ENCODE results near the gene FLT1.

Gene FLT1

DNA sequence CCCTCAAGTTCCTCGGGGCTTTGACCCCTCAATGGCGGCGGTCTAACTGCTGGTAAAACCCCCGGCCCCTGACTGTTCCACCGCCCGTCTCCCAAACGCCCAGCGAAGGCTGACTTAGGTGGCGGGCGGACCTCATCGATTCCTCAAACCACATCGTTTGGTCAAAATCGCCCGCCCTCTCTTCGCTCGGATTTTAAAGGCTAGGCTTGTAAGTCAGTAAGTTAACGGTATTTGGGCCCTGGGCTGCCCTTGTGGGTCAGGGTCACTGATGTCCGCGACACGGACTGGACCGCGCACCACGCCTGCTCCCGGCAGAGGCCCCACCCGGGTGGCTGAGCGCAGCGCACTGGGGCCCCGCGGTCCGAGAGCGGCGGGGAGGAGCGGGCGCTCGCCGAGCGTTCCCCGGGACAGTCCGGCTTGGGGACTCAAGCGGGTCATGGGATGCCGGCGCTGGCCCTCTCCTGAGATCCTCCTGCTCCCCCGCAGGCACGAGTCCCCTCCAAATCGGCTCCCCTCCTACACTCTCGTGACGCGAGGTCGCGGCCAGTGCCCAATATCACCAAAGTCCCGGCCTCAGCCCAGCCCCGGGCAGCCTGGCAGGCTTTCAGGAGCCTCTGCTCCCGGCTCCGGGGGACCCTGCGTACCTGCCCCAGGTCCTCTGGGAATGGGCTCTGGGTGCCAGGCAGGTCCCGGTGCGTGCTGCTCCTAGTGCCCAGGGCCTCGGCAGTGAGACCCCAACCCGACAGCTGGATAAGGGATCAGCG lies 1.0 kb downstream of the FLT1 start:
- no peaks in the 10 kb centered on the region for H3K4me1 ChIP-seq (ENCODE audit: control insufficient read depth, insufficient read depth, low read length)
- no peak overlapping the region for H3K4me3 ChIP-seq (ENCODE audit: low read length)
- no peak overlapping the region for H3K9ac ChIP-seq (ENCODE audit: low read length)
- no peaks in the 10 kb centered on the region for H3K36me3 ChIP-seq (ENCODE audit: control insufficient read depth, insufficient read depth, low read length)
- peaks cover 56% of the 10 kb centered on the region for H3K27me3 ChIP-seq (ENCODE audit: control insufficient read depth, insufficient read depth, low read length)
- no peaks in the 10 kb centered on the region for H3K9me3 ChIP-seq (ENCODE audit: control insufficient read depth, low read length)

DNA sequence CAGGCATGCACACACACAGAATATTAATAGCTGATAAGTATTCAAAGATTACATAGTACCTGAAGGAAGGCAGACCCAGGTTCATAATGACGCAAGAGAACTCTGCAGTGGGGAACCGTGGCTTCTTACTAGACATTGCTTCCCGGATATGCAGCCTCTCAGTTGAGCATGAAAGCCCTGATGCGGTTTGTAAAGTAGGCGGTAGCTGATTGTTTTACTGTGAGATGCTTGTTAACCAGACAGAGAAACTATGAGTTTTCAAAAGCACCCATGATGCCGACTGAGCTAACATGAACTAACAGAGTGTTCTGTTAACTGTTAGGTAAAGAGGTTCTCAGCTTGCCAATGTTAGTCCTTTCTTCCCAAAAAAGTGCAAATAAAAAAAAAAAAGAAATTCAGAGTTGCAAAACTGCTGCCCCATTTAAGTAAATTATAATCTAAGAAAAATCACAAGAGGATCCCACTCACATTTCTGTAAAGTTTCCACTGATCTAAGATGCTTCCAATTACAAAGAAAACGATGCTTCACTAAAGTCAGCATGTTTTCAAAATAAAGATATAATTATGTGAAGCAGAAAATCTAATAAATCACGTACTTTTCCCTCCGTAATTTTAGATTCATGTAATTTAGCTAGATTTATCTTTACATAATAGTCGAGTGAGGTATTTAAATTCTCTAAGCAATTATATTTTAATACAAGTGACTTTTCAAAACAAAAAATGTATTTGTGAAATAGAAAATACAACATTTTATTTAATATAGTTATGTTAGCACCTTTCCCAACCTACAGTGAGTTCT lies 2.2 kb downstream of the FLT1 start:
- no peaks in the 10 kb centered on the region for H3K36me3 ChIP-seq (ENCODE audit: control insufficient read depth, insufficient read depth, low read length)
- H3K4me3 ChIP-seq (ENCODE audit: low read length), result no peak overlapping the region
- H3K9me3 ChIP-seq (ENCODE audit: control insufficient read depth, low read length), result no peaks in the 10 kb centered on the region
- no peaks in the 10 kb centered on the region for H3K4me1 ChIP-seq (ENCODE audit: control insufficient read depth, insufficient read depth, low read length)
- peaks cover 65% of the 10 kb centered on the region for H3K27me3 ChIP-seq (ENCODE audit: control insufficient read depth, insufficient read depth, low read length)
- H3K9ac ChIP-seq (ENCODE audit: low read length), result no peak overlapping the region

DNA sequence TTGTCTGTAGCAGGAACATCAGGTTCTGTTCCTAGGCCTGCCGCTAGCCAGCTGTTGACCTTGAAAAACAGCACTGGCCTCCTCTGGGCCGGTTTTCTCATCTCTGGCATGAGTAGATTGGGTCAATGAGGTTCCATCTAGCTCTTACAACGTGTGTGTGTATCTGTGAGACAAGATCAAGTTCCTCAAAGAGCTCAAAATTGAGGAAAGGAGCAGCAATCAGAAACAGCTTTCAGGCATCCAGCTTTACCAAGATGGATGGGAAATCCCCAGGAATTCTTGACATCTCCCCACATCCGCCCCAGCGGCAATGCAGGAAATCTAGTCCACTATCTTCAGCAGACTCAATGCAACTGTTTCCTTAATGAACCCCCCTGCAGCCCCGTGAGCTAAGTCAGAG lies 4.9 kb downstream of the FLT1 start:
- Histone ChIP-seq H3K4me3 (ENCODE audit: low read length) (no peak overlapping the region), H3K9me3 (ENCODE audit: control insufficient read depth, low read length) (no peaks in the 10 kb centered on the region), H3K9ac (ENCODE audit: low read length) (no peak overlapping the region), H3K27me3 (ENCODE audit: control insufficient read depth, insufficient read depth, low read length) (peaks cover 52% of the 10 kb centered on the region), H3K36me3 (ENCODE audit: control insufficient read depth, insufficient read depth, low read length) (no peaks in the 10 kb centered on the region), H3K4me1 (ENCODE audit: control insufficient read depth, insufficient read depth, low read length) (no peaks in the 10 kb centered on the region)

DNA sequence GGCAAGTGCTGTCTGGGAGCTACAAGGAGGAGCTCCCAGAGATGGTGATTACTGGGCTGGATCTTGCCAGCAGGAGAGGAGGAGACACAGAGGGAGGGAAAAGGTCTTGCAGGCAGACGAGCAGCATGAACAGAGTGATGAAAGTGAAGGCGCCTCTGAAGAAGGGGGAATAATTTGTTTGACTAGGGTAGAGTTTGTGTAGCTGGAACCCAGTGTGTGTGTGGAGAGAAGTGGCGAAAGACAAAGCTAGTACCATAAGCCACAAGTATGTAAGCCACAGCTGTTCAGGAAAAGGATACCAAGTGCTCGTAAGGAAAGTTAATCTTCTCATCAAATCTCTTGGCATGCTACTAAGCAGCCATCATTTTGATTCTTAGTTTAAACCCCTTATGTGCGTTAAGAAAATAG lies 5.4 kb downstream of the FLT1 start:
- no peaks in the 10 kb centered on the region for H3K9me3 ChIP-seq (ENCODE audit: control insufficient read depth, low read length)
- no peak overlapping the region for H3K9ac ChIP-seq (ENCODE audit: low read length)
- no peaks in the 10 kb centered on the region for H3K36me3 ChIP-seq (ENCODE audit: control insufficient read depth, insufficient read depth, low read length)
- no peak overlapping the region for H3K4me3 ChIP-seq (ENCODE audit: low read length)
- peaks cover 46% of the 10 kb centered on the region for H3K27me3 ChIP-seq (ENCODE audit: control insufficient read depth, insufficient read depth, low read length)
- H3K4me1 ChIP-seq (ENCODE audit: control insufficient read depth, insufficient read depth, low read length), result no peaks in the 10 kb centered on the region

DNA sequence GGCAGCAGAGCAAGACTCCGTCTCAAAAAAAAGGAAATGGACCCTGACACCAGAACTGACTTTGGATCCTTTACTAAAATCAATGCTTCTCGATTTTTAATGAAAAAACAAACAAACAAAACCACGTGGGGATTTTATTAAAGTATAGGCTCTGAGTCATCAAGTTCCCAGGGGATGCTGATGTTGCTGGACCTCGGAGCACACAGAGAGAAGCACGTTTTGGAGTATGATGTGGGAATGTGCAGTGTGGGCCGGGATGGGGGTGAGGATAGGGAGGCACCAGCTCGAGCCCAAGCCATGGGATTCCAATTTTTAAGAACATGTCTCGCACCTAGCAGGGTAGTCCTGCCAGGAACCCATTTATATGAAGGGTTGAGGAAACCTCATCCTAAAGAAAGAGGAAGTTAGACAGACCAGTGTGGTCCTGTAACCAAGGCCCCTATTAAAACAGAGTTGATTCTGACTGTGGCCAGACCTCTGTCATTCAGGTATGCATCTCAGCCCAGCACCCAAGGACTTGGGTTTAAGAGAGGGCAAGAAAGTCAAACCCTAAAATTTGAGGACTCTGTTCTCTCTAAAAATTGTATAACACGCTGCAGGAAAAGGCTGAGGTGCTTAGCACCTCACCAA lies 6.4 kb downstream of the FLT1 start:
- Histone ChIP-seq H3K4me3 (ENCODE audit: low read length) (no peak overlapping the region), H3K4me1 (ENCODE audit: control insufficient read depth, insufficient read depth, low read length) (no peaks in the 10 kb centered on the region), H3K36me3 (ENCODE audit: control insufficient read depth, insufficient read depth, low read length) (no peaks in the 10 kb centered on the region), H3K9me3 (ENCODE audit: control insufficient read depth, low read length) (no peaks in the 10 kb centered on the region), H3K9ac (ENCODE audit: low read length) (no peak overlapping the region), H3K27me3 (ENCODE audit: control insufficient read depth, insufficient read depth, low read length) (peaks cover 36% of the 10 kb centered on the region)

DNA sequence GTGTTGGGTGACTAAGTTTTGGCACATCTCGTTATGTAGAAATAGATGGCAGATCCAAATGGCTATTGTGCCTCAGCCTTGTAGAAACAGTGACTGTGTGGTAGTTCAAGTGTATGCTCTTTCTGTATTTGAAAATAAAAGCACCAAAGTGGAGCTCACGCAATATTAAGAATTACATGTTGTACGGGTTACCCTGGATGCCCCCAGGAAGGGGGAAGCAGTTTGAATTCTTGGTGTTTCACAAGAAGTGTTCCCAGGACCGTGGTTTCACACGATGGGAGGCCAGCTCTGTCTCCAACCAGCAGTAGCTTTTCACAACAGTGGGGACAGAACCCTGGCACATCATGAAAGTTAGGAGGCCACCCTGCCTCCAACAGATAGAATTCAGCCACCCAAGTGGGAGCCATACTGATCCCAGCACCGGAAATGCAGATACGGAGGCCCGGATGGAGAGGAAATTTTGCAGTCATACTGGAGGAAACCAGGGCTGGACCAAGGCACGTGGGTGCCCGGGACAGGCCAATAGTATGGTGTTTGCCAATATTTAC lies 8.9 kb downstream of the FLT1 start:
- no peaks in the 10 kb centered on the region for H3K36me3 ChIP-seq (ENCODE audit: control insufficient read depth, insufficient read depth, low read length)
- no peak overlapping the region for H3K4me3 ChIP-seq (ENCODE audit: low read length)
- no peaks in the 10 kb centered on the region for H3K4me1 ChIP-seq (ENCODE audit: control insufficient read depth, insufficient read depth, low read length)
- no peak overlapping the region for H3K9ac ChIP-seq (ENCODE audit: low read length)
- H3K27me3 ChIP-seq (ENCODE audit: control insufficient read depth, insufficient read depth, low read length), result peaks cover 25% of the 10 kb centered on the region
- H3K9me3 ChIP-seq (ENCODE audit: control insufficient read depth, low read length), result no peaks in the 10 kb centered on the region

DNA sequence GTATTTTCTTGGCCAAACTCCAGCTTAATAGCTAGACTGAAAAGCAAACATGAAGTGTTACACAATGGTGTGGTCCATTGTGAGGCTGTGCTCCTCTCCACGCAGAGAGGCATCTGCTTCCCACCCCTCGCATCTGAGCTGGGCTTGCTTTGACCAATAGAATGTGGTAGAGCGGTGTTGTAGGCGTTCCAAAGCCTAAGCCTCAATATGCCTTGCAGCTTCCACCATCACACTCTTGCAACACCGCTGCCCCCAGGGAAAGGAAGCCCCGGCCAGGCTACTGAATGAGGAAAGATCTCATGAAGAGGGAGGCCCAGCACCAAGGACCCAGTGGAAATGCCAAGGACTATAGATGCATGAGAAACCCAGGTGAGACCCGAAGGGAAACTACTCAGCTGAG lies 9.4 kb downstream of the FLT1 start:
- Histone ChIP-seq H3K9me3 (ENCODE audit: control insufficient read depth, low read length) (no peaks in the 10 kb centered on the region), H3K9ac (ENCODE audit: low read length) (no peak overlapping the region), H3K4me3 (ENCODE audit: low read length) (no peak overlapping the region), H3K36me3 (ENCODE audit: control insufficient read depth, insufficient read depth, low read length) (no peaks in the 10 kb centered on the region), H3K4me1 (ENCODE audit: control insufficient read depth, insufficient read depth, low read length) (no peaks in the 10 kb centered on the region), H3K27me3 (ENCODE audit: control insufficient read depth, insufficient read depth, low read length) (peaks cover 25% of the 10 kb centered on the region)

DNA sequence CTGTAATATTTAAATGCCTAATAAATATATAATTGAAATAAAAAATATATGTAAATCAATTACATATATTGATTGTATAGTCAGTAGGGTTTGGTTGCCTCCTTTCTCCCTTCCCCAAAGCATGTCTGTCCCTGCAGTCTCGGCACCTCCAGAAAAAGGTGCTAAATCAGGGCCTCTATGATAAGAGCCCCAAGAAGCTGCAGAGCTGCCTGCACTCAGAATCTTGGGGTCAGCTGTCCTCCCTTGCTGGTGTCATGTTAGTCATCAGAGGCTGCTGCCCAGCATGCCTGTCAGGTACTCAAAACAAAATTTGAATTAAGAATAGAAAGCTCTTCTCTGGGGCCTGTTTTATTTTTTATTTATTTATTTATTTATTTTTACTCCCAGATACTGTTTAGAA lies 9.8 kb downstream of the FLT1 start:
- H3K9ac ChIP-seq (ENCODE audit: low read length), result no peak overlapping the region
- H3K27me3 ChIP-seq (ENCODE audit: control insufficient read depth, insufficient read depth, low read length), result peaks cover 21% of the 10 kb centered on the region
- H3K4me3 ChIP-seq (ENCODE audit: low read length), result no peak overlapping the region
- no peaks in the 10 kb centered on the region for H3K9me3 ChIP-seq (ENCODE audit: control insufficient read depth, low read length)
- H3K4me1 ChIP-seq (ENCODE audit: control insufficient read depth, insufficient read depth, low read length), result no peaks in the 10 kb centered on the region
- H3K36me3 ChIP-seq (ENCODE audit: control insufficient read depth, insufficient read depth, low read length), result no peaks in the 10 kb centered on the region

DNA sequence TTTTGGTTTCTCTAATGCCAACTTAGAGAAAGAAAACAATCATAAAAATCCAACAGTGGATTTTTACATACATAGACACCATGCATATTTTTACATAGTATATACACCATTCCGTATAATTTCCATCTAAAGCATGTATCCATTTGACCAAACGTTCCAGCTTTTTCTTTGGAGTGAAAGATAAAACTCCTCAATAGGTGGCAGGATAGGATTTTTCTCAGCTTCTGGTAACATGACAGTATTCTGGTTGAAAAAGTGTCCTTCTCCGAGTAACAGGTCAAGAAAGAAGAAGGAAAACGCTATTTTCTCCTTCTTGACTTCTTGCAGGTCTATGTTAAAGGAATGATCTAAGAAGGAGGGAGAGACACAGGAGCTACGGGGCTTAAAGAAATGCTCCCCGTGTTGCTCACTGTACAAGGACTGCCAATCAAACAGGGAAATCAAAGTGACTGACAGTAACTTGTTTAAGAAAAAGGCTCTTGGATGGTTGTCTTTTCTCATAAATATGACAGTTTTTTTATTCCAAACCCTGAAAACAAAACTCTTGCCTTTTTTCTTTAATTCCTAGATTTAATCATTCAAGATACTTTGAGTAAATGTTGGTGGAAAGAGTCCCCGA lies 11.5 kb downstream of the FLT1 start:
- no peaks in the 10 kb centered on the region for H3K36me3 ChIP-seq (ENCODE audit: control insufficient read depth, insufficient read depth, low read length)
- no peaks in the 10 kb centered on the region for H3K9me3 ChIP-seq (ENCODE audit: control insufficient read depth, low read length)
- peaks cover 9% of the 10 kb centered on the region for H3K27me3 ChIP-seq (ENCODE audit: control insufficient read depth, insufficient read depth, low read length)
- no peaks in the 10 kb centered on the region for H3K4me1 ChIP-seq (ENCODE audit: control insufficient read depth, insufficient read depth, low read length)
- no peak overlapping the region for H3K9ac ChIP-seq (ENCODE audit: low read length)
- H3K4me3 ChIP-seq (ENCODE audit: low read length), result no peak overlapping the region

DNA sequence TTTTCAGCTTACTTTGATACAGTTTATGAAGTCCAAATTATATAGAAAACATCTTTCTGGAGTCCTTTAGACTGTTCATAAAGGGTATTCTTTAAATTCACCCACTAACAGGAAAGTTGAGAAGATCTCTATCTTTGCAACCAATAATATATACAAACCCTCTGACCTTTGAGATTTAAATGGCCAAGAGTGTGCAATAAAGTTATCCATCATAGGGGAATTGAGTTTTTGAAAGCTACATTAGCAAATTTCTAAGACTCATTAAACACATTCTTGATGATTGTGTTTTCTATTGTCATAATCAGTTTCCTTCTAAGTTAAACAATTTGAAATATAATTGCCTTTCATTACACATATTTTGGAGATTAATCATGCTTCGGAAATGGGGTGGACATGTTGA lies 15.9 kb downstream of the FLT1 start:
- Histone ChIP-seq H3K9me3 (ENCODE audit: control insufficient read depth, low read length) (no peaks in the 10 kb centered on the region), H3K4me1 (ENCODE audit: control insufficient read depth, insufficient read depth, low read length) (peaks cover 9% of the 10 kb centered on the region), H3K4me3 (ENCODE audit: low read length) (no peak overlapping the region), H3K9ac (ENCODE audit: low read length) (no peak overlapping the region), H3K27me3 (ENCODE audit: control insufficient read depth, insufficient read depth, low read length) (no peaks in the 10 kb centered on the region), H3K36me3 (ENCODE audit: control insufficient read depth, insufficient read depth, low read length) (no peaks in the 10 kb centered on the region)

DNA sequence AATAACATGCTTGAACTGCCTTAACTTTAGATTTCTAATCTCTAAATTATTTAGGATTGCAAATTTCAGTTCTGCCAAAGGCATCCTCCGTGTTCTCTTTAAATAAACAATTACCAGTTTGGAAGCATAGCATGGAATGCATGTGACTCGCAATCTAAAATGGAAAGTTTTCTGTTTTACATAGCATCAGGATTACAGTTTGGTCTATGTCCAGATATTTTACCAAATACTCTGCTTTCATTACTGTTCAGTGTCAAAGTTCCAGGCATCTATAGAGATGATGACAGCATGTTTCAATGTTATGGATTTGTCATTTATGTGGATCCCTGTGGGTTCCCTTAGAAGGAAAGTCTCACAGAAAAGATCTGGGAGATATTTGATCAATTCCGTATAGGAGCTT lies 16.8 kb downstream of the FLT1 start:
- Histone ChIP-seq H3K36me3 (ENCODE audit: control insufficient read depth, insufficient read depth, low read length) (no peaks in the 10 kb centered on the region), H3K9ac (ENCODE audit: low read length) (no peak overlapping the region), H3K4me1 (ENCODE audit: control insufficient read depth, insufficient read depth, low read length) (peaks cover 9% of the 10 kb centered on the region), H3K4me3 (ENCODE audit: low read length) (no peak overlapping the region), H3K27me3 (ENCODE audit: control insufficient read depth, insufficient read depth, low read length) (no peaks in the 10 kb centered on the region), H3K9me3 (ENCODE audit: control insufficient read depth, low read length) (no peaks in the 10 kb centered on the region)

DNA sequence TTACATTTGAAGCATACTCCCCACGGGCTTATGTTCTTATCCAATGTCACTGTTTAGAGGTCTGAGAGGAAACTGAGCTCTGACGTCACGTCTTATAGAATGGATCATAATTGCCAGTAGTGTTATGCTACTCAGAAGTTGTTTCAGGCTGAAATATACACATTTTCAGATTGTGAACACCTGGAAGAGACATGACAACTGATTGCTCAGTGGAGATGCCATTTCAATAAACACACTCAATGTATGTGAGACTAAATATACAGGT lies 17.3 kb downstream of the FLT1 start:
- Histone ChIP-seq H3K9ac (ENCODE audit: low read length) (no peak overlapping the region), H3K36me3 (ENCODE audit: control insufficient read depth, insufficient read depth, low read length) (no peaks in the 10 kb centered on the region), H3K27me3 (ENCODE audit: control insufficient read depth, insufficient read depth, low read length) (no peaks in the 10 kb centered on the region), H3K4me3 (ENCODE audit: low read length) (no peak overlapping the region), H3K4me1 (ENCODE audit: control insufficient read depth, insufficient read depth, low read length) (peaks cover 9% of the 10 kb centered on the region), H3K9me3 (ENCODE audit: control insufficient read depth, low read length) (no peaks in the 10 kb centered on the region)

Data from mucosa of stomach (tissue), 1 donor.